Activated B cell treated with CpG ODN at 0.5 μM for 24 hours (primary cell): ENCODE measurements around the gene CACNA1B. TPM values are rescaled to one million over a fixed set of nuclear protein-coding genes. Genes with fewer than 3 reads are reported as not detected.

Experiments
- ATAC-seq: fragments of 200-7000 bp; cut with Tn5 transposase; one replicate; pipeline ENCODE4 v1.10.0; 2021; ENCODE audit warnings: low read depth, mild to moderate bottlenecking, moderate library complexity
- CTCF ChIA-PET: fragments of 350-600 bp; sonication (Branson Sonifier 250); formaldehyde crosslinking; loops from one replicate; lab custom pipeline; 2021; ENCODE audit warnings: antibody characterized with exemption; lab: Charles Lee
- POLR2A ChIA-PET: fragments of 350-600 bp; sonication (Branson Sonifier 250); formaldehyde crosslinking; loops from one replicate; lab custom pipeline; 2021; ENCODE audit warnings: antibody characterized with exemption; lab: Charles Lee
- DNase-seq: peaks from one replicate; pipeline ENCODE4 v3.0.0; 2022
- H3K27ac Mint-ChIP-seq: one replicate; pipeline ENCODE4 v1.8.0; 2020; ENCODE audit warnings: mixed read lengths
- H3K27me3 Mint-ChIP-seq: one replicate; pipeline ENCODE4 v1.8.0; 2021; ENCODE audit warnings: mixed read lengths
- H3K36me3 Mint-ChIP-seq: one replicate; pipeline ENCODE4 v1.8.0; 2021; ENCODE audit warnings: low read depth, mixed read lengths
- H3K4me1 Mint-ChIP-seq: one replicate; pipeline ENCODE4 v1.8.0; 2021; ENCODE audit warnings: mixed read lengths
- H3K4me3 Mint-ChIP-seq: one replicate; pipeline ENCODE4 v1.8.0; 2020; ENCODE audit warnings: mild to moderate bottlenecking, mixed read lengths
- H3K9me3 Mint-ChIP-seq: one replicate; pipeline ENCODE4 v1.8.0; 2020; ENCODE audit warnings: mixed read lengths
- CTCF ChIP-seq: fragments of 200-600 bp; IDR thresholded peaks from one replicate; pipeline ENCODE4 v1.8.0; 2022; ENCODE audit warnings: antibody characterized with exemption, mild to moderate bottlenecking
- intact Hi-C: fragments of 100-400 bp; cut with micrococcal nuclease; formaldehyde crosslinking; loops from one replicate; pipeline ENCODE4 v1.15.1; 2024
- total RNA-seq: library from RNA; stranded (reverse); gene quantifications from 2 replicates; pipeline ENCODE4 v1.2.3, GENCODE V29; 2022

The CACNA1B gene
- total RNA-seq, 1 donor from 2014 or later = 1.5 TPM

DNA sequence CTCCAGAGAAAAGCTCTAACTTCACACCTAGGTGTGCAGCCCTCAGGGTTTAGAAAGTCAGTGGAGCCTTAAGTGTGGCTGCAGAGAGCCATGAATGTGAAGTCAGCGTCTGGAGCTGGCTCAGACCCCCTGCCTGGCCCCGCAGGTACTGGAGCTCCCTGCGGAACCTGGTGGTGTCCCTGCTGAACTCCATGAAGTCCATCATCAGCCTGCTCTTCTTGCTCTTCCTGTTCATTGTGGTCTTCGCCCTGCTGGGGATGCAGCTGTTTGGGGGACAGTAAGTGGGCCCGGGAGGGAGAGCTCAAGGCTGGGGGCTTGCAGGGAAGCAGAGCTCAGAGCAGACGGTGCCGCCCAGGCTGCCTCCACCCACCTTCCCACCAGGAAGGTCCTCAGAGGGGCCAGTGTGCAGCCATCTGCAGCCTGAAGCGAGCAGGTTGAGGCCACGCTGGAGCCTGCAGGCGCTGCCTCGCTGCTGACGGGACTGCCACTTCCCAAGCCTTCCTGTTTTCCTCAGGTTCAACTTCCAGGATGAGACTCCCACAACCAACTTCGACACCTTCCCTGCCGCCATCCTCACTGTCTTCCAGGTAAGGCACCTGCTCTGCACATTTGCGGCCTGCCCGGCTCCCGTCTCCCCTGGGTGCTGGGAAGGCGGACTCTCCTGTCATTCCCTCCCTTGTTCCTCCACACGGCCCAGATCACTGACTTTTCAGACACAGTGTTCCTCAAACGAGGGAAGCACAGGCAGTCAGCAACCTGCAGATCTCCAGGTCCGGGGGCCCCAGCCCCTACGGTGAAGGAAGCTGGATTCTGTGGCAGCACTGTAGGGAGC is 108.9 kb downstream of the CACNA1B start:
- Mint-ChIP-seq H3K27me3 (peaks cover 37% of the 10 kb centered on the region), H3K36me3 (no peaks in the 10 kb centered on the region), H3K4me3 (no peak overlapping the region), H3K27ac (no peak overlapping the region), H3K9me3 (no peaks in the 10 kb centered on the region), H3K4me1 (no peaks in the 10 kb centered on the region)
- DNase-seq (no peak), ATAC-seq (no peak)
- intact Hi-C loops = no loop called here
- ChIA-PET CTCF (no interaction called here), POLR2A (no interaction called here)
- TF ChIP-seq CTCF = no peak

- DNase-seq = no peak
- H3K27me3 Mint-ChIP-seq = peaks cover 41% of the 10 kb centered on the region
- no peak for TF ChIP-seq CTCF
Measured at GRCh38 chr9:137987244-137988030, 109.9 kb downstream of the CACNA1B start.

DNA sequence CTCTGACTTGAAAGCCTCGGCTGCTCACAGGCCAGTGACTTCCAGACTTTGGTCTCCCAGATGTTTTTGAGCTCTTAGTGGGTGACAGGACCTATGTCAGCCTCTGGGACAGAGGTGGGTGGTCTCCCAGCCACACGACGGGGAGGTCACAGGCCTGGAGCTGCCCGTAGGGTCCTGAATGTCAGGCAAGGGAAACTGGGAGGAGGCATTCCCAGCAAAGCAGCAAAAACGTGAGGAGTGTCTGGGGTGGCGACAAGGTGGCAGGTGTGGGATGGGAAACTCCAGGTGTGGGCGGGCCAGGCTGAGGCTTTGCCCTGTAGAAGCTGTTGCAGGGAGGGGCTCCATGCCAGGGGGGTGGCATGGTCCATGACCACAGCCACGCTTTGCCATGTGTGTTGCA is 110.5 kb downstream of the CACNA1B start:
- POLR2A ChIA-PET = no interaction called here
- Mint-ChIP-seq H3K9me3 (no peaks in the 10 kb centered on the region), H3K4me1 (no peaks in the 10 kb centered on the region), H3K4me3 (no peak overlapping the region), H3K27me3 (peaks cover 41% of the 10 kb centered on the region), H3K27ac (no peak overlapping the region), H3K36me3 (no peaks in the 10 kb centered on the region)
- no peak for TF ChIP-seq CTCF
- DNase-seq (no peak), ATAC-seq (no peak)
- CTCF ChIA-PET = no interaction called here
- intact Hi-C loops = no loop called here

More at GRCh38 chr9:137987244-137988030, 109.9 kb downstream of the CACNA1B start:
- intact Hi-C loops = no loop called here
- ChIA-PET CTCF (no interaction called here), POLR2A (no interaction called here)
- H3K9me3 Mint-ChIP-seq = no peaks in the 10 kb centered on the region
- no peaks in the 10 kb centered on the region for H3K36me3 Mint-ChIP-seq
- H3K27ac Mint-ChIP-seq = no peak overlapping the region
- no peak overlapping the region for H3K4me3 Mint-ChIP-seq
- H3K4me1 Mint-ChIP-seq = no peaks in the 10 kb centered on the region
- ATAC-seq = no peak

GRCh38 chr9:137988701-137989100 is 111.1 kb downstream of the CACNA1B start:
- ChIA-PET POLR2A (no interaction called here), CTCF (no interaction called here)
- TF ChIP-seq CTCF = no peak
- Mint-ChIP-seq H3K9me3 (no peaks in the 10 kb centered on the region), H3K4me1 (no peaks in the 10 kb centered on the region), H3K36me3 (no peaks in the 10 kb centered on the region), H3K27ac (no peak overlapping the region), H3K4me3 (no peak overlapping the region), H3K27me3 (peaks cover 44% of the 10 kb centered on the region)
- ATAC-seq (no peak), DNase-seq (no peak)
- intact Hi-C loops = no loop called here

GRCh38 chr9:137989156-137989555 is 111.6 kb downstream of the CACNA1B start:
- Mint-ChIP-seq H3K27me3 (peaks cover 48% of the 10 kb centered on the region), H3K4me1 (no peaks in the 10 kb centered on the region), H3K4me3 (no peak overlapping the region), H3K27ac (no peak overlapping the region), H3K36me3 (no peaks in the 10 kb centered on the region), H3K9me3 (no peaks in the 10 kb centered on the region)
- ChIA-PET POLR2A (no interaction called here), CTCF (no interaction called here)
- intact Hi-C loops = no loop called here
- TF ChIP-seq CTCF = no peak
- no peak for ATAC-seq
- DNase-seq = no peak
